Esophagus muscularis mucosa (tissue), 4 donors: ENCODE data around the gene TAF6L. TPM values are rescaled to one million over a fixed set of nuclear protein-coding genes. Genes with fewer than 3 reads are reported as not detected.

ENCODE experiments used
- DNase-seq: peaks from one replicate; pipeline ENCODE4 v3.0.0-alpha.2; 2017; ENCODE audit errors: extremely low spot score
- H3K27ac ChIP-seq, 4 donors: fragments of 200-600 bp; sonication (generic); replicated peaks in 1 of 4; 1 replicate in 3 of 4; 2 replicates in 1 of 4; pipeline ENCODE4 v1.5.1; 2016 to 2019; ENCODE audit warnings: mild to moderate bottlenecking in 1 of 4
- H3K27me3 ChIP-seq, 4 donors: fragments of 200-600 bp; sonication (generic); one replicate each; pipeline versions ENCODE4 v1.5.1 to v1.6.0; 2016 to 2019
- H3K36me3 ChIP-seq, 4 donors: fragments of 200-600 bp; sonication (generic); one replicate each; pipeline ENCODE4 v1.5.1; 2016 to 2019
- H3K4me1 ChIP-seq, 4 donors: fragments of 200-600 bp; sonication (generic); one replicate each; pipeline ENCODE4 v1.5.1; 2016 to 2019
- H3K4me3 ChIP-seq, 4 donors: fragments of 200-600 bp; sonication (generic); 1 replicate in 2 of 4; 2 replicates in 2 of 4; pipeline ENCODE4 v1.5.1; 2016 to 2019; ENCODE audit warnings: mild to moderate bottlenecking in 4 of 4, moderate library complexity in 1 of 4
- H3K9me3 ChIP-seq, 4 donors: fragments of 200-600 bp; sonication (generic); 1 replicate in 3 of 4; 2 replicates in 1 of 4; pipeline ENCODE4 v1.5.1; 2016 to 2019
- EP300 ChIP-seq: sonication (generic); formaldehyde crosslinking; IDR thresholded peaks from one replicate; pipeline ENCODE4 v1.6.1; 2017; ENCODE audit warnings: antibody characterized with exemption
- POLR2A ChIP-seq: fragments of 450-650 bp; IDR thresholded peaks from one replicate; pipeline ENCODE4 v1.6.1; 2017; ENCODE audit warnings: antibody characterized with exemption, moderate library complexity, mild to moderate bottlenecking, low read depth
- POLR2AphosphoS5 ChIP-seq, 2 donors: sonication (generic); formaldehyde crosslinking; IDR thresholded peaks; one replicate each; pipeline ENCODE4 v1.6.1; 2017; ENCODE audit warnings: antibody characterized with exemption in 2 of 2
- WGBS: methylation state at CpG from one replicate; pipeline ENCODE4 v1.1.5; 2018; 5-methylcytosine and 5-hydroxymethylcytosine counted together
- intact Hi-C: fragments of 100-400 bp; cut with DNase I; formaldehyde crosslinking; loops from one replicate; pipeline ENCODE4 v1.15.1; 2023
- total RNA-seq, 4 donors: library from RNA; depleted of rRNA; stranded (reverse); fragments of >200 nt; gene quantifications; one replicate each; pipeline versions ENCODE4 v1.1.0 to v1.2.1, GENCODE V29; 2016
- TF ChIP-seq, protein P1 (sequence below), 3 experiments: fragments of 200-600 bp in 2 of 3; fragments of 450-650 bp in 1 of 3; sonication (generic) in 2 of 3; IDR thresholded peaks; one replicate each; pipeline ENCODE4 v1.5.1; 2017 to 2019; ENCODE audit warnings: antibody characterized with exemption in 3 of 3, mild to moderate bottlenecking in 2 of 3, moderate library complexity in 1 of 3

TAF6L gene
- total RNA-seq, 4 donors from 2014 or later = 12.0 to 27.2 (median 14.6) TPM

DNA sequence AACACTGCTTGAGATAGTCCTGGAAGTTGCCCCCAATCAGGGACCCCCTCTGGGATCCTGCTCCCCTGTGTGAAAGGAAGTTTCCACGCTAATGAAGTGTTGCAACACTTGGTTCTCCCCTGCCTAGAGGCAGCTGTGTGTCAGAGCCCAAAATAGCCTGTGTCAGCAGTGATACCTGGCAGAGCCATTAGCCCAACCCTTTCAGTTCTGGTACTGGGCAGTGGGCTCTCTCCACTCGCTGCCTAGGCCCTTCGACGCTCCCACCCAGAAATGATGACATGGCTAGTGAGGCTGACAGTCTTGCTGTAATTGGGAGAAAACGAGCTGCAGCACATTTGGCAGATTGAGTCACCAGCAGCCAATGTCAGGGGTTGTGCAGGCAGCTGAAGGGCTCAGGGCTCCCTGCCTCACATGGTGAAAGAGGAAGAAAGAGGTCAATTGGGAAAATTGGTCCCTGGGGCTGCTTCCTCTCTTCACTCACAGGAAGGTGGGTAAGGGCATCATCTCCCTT, 35.5 kb downstream of the TAF6L start:
- 86% methylated on average over 4 of the region's 5 CpGs for WGBS
- DNase-seq = no peak
- intact Hi-C loops = no loop called here

GRCh38 chr11:62810748-62811147, 39.6 kb downstream of the TAF6L start:
- no peak for DNase-seq
- no peak for TF ChIP-seq POLR2AphosphoS5 (IDR thresholded peaks at IDR 0.05)
- TF ChIP-seq POLR2A = no peak
- TF ChIP-seq, protein P1, sequence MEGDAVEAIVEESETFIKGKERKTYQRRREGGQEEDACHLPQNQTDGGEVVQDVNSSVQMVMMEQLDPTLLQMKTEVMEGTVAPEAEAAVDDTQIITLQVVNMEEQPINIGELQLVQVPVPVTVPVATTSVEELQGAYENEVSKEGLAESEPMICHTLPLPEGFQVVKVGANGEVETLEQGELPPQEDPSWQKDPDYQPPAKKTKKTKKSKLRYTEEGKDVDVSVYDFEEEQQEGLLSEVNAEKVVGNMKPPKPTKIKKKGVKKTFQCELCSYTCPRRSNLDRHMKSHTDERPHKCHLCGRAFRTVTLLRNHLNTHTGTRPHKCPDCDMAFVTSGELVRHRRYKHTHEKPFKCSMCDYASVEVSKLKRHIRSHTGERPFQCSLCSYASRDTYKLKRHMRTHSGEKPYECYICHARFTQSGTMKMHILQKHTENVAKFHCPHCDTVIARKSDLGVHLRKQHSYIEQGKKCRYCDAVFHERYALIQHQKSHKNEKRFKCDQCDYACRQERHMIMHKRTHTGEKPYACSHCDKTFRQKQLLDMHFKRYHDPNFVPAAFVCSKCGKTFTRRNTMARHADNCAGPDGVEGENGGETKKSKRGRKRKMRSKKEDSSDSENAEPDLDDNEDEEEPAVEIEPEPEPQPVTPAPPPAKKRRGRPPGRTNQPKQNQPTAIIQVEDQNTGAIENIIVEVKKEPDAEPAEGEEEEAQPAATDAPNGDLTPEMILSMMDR (IDR thresholded peaks at IDR 0.05) = no peak
- TF ChIP-seq EP300 = no peak

More for the DNA sequence above, 35.5 kb downstream of the TAF6L start:
- Histone ChIP-seq H3K27ac (peak overlapping the region; percentile 94 to 98 (median 95)), H3K27me3 (no peaks in the 10 kb centered on the region), H3K36me3 (peaks cover 11 to 31% (median 27%) of the 10 kb centered on the region in 4 donors), H3K9me3 (no peaks in the 10 kb centered on the region), H3K4me3 (no peak overlapping the region), H3K4me1 (peaks cover 29 to 43% (median 32%) of the 10 kb centered on the region in 4 donors)
- TF ChIP-seq EP300 = no peak
- TF ChIP-seq POLR2A = no peak
- TF ChIP-seq, protein P1 (IDR thresholded peaks at IDR 0.05) = no peak
- TF ChIP-seq POLR2AphosphoS5 (IDR thresholded peaks at IDR 0.05) = peak in 1 of 2 donors; percentile 45

DNA sequence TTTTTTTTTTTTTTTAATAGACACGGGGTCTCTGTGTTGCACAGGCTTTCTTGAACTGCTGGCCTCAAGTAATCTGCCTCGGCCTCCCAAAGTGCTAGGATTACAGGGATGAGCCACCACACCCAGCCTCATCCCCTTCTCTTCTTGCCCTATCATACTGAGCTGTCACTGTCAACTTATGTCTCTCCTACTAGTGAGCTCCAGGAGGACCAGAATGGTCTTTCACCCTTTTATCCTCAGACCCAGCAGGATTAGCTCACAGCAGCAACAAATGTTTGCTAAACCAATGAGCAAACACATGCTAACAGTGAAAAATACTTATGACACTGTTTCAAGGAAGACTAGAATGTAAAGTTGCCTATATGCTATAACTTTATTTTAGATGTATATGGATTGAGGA, 40.5 kb downstream of the TAF6L start:
- Histone ChIP-seq H3K27me3 (no peaks in the 10 kb centered on the region), H3K9me3 (no peaks in the 10 kb centered on the region), H3K4me3 (no peak overlapping the region), H3K4me1 (peaks cover 0 to 8% (median 2%) of the 10 kb centered on the region in 4 donors), H3K27ac (no peak overlapping the region), H3K36me3 (peaks cover under 1 to 49% (median 42%) of the 10 kb centered on the region in 4 donors)
- intact Hi-C loops = no loop called here
- WGBS = 69% methylated on average over 2 of the region's 2 CpGs
- no peak for DNase-seq
- TF ChIP-seq EP300 = no peak
- TF ChIP-seq, protein P1 (IDR thresholded peaks at IDR 0.05) = no peak
- no peak for TF ChIP-seq POLR2A
- no peak for TF ChIP-seq POLR2AphosphoS5 (IDR thresholded peaks at IDR 0.05)

More at GRCh38 chr11:62810748-62811147, 39.6 kb downstream of the TAF6L start:
- Histone ChIP-seq H3K9me3 (no peaks in the 10 kb centered on the region), H3K4me3 (no peak overlapping the region), H3K36me3 (peaks cover 0 to 40% (median 34%) of the 10 kb centered on the region in 4 donors), H3K27ac (no peak overlapping the region), H3K4me1 (peaks cover 8 to 17% (median 11%) of the 10 kb centered on the region in 4 donors), H3K27me3 (no peaks in the 10 kb centered on the region)
- intact Hi-C loops = no loop called here
- WGBS = 18% methylated on average over 1 of the region's 1 CpG

DNA sequence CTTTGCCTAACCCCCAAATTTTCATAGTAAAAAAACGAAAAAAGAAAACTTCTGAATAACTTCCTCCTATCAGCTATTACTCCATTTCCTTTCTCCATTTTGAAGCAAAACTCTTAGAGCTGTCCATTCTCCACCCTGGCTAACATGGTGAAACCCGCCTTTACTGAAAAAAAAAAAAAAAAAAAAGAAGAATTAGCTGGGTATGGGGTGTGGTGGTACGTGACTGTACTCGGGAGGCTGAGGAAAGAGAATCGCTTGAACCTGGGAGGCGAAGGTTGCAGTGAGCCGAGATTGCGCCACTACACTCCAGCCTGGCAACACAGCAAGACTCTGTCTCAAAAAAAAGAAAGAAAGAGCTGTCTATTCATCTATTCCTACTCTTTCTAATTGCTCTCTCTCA, 45.4 kb downstream of the TAF6L start:
- Histone ChIP-seq H3K27me3 (no peaks in the 10 kb centered on the region), H3K27ac (no peak overlapping the region), H3K4me3 (no peak overlapping the region), H3K36me3 (peaks cover 30 to 88% (median 79%) of the 10 kb centered on the region in 4 donors), H3K4me1 (no peaks in the 10 kb centered on the region), H3K9me3 (no peaks in the 10 kb centered on the region)
- WGBS = 77% methylated on average over 8 of the region's 8 CpGs
- no peak for DNase-seq
- TF ChIP-seq POLR2A = no peak
- TF ChIP-seq, protein P1 (IDR thresholded peaks at IDR 0.05) = no peak
- no peak for TF ChIP-seq POLR2AphosphoS5 (IDR thresholded peaks at IDR 0.05)
- intact Hi-C loops = no loop called here

DNA sequence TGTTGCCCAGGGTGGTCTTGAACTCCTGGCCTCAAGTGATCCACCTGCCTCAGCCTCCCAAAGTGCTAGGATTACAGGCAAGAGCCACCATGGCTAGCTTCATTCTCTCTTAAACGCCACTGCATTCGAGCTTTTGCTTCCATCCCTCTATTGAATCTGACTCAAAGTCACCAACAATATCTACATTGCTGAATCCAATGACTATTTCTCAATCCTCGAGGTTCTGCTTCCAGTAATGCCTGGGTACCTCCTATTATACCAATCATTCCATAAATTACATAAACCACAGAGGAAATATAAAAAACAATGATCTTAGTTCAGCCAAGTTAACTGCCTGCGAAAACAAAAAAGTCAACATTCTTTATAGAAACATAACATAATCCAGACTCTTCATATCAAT, 45.9 kb downstream of the TAF6L start:
- Histone ChIP-seq H3K27ac (no peak overlapping the region), H3K9me3 (no peaks in the 10 kb centered on the region), H3K27me3 (no peaks in the 10 kb centered on the region), H3K4me1 (no peaks in the 10 kb centered on the region), H3K36me3 (peaks cover 36 to 94% (median 85%) of the 10 kb centered on the region in 4 donors), H3K4me3 (no peak overlapping the region)
- TF ChIP-seq EP300 (no peak), POLR2A (no peak), POLR2AphosphoS5 (IDR thresholded peaks at IDR 0.05) (no peak)
- TF ChIP-seq, protein P1 (IDR thresholded peaks at IDR 0.05) = no peak
- DNase-seq = no peak
- intact Hi-C loops = no loop called here
- 84% methylated on average over 4 of the region's 4 CpGs for WGBS
